ENCODE measurements around the gene PGM1. TPM values are rescaled to one million over a fixed set of nuclear protein-coding genes. Genes with fewer than 3 reads are reported as not detected.

The PGM1 gene
- total RNA-seq, 1 experiment from 2014 or later: 101 TPM

DNA sequence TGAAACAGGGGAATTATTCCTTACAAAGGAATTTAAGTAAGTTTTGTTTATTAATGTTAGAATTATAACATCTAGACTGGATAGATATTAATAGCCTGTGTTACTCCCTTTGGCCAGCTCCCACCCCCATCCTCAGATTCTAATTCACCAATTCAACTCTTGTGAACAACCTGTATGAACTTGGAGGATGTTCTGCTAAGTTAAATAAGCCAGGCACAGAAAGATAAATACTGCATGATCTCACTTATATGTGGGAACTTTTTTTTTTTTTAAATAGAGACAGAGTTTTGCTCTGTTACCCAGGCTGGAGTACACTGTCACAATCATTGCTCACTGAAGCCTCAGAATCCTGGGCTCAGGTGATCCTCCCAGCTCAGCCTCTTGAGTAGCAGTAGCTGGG lies 37.7 kb upstream of the PGM1 start:
- no peaks in the 10 kb centered on the region for H3F3A ChIP-seq (ENCODE audit: insufficient read depth, low read depth)
- H3K9me3 ChIP-seq (ENCODE audit: insufficient read depth, low read depth): no peaks in the 10 kb centered on the region
- no peak overlapping the region for H3K4me3 ChIP-seq
- CTCF ChIA-PET: no interaction called here
- H3K4me2 ChIP-seq: no peak overlapping the region
- BruUV-seq (replicated peaks): no TSS peak
- no peak for DNase-seq
- POLR2A ChIA-PET (ENCODE audit: unreplicated experiment): no interaction called here
- intact Hi-C loops (cut with micrococcal nuclease; ENCODE audit: unreplicated experiment): no loop called here
- H3K27me3 ChIP-seq (ENCODE audit: insufficient read depth, low read depth): no peaks in the 10 kb centered on the region
- TF ChIP-seq EZH2 (IDR thresholded peaks at IDR 0.05; ENCODE audit: low read depth): no peak
- TF ChIP-seq, protein P1, sequence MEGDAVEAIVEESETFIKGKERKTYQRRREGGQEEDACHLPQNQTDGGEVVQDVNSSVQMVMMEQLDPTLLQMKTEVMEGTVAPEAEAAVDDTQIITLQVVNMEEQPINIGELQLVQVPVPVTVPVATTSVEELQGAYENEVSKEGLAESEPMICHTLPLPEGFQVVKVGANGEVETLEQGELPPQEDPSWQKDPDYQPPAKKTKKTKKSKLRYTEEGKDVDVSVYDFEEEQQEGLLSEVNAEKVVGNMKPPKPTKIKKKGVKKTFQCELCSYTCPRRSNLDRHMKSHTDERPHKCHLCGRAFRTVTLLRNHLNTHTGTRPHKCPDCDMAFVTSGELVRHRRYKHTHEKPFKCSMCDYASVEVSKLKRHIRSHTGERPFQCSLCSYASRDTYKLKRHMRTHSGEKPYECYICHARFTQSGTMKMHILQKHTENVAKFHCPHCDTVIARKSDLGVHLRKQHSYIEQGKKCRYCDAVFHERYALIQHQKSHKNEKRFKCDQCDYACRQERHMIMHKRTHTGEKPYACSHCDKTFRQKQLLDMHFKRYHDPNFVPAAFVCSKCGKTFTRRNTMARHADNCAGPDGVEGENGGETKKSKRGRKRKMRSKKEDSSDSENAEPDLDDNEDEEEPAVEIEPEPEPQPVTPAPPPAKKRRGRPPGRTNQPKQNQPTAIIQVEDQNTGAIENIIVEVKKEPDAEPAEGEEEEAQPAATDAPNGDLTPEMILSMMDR (conservative IDR thresholded peaks at IDR 0.05): no peak
- no peak overlapping the region for H3K27ac ChIP-seq
- no peaks in the 10 kb centered on the region for H3K9me2 ChIP-seq (ENCODE audit: insufficient read depth)
- no peaks in the 10 kb centered on the region for H3K79me2 ChIP-seq (ENCODE audit: low read depth)
- no peaks in the 10 kb centered on the region for H3K36me3 ChIP-seq (ENCODE audit: low read depth)
- no peaks in the 10 kb centered on the region for H4K20me1 ChIP-seq (ENCODE audit: insufficient read depth)
- H2AFZ ChIP-seq: no peak overlapping the region
- H3K4me1 ChIP-seq (replicated peaks; ENCODE audit: insufficient read depth): no peaks in the 10 kb centered on the region

DNA sequence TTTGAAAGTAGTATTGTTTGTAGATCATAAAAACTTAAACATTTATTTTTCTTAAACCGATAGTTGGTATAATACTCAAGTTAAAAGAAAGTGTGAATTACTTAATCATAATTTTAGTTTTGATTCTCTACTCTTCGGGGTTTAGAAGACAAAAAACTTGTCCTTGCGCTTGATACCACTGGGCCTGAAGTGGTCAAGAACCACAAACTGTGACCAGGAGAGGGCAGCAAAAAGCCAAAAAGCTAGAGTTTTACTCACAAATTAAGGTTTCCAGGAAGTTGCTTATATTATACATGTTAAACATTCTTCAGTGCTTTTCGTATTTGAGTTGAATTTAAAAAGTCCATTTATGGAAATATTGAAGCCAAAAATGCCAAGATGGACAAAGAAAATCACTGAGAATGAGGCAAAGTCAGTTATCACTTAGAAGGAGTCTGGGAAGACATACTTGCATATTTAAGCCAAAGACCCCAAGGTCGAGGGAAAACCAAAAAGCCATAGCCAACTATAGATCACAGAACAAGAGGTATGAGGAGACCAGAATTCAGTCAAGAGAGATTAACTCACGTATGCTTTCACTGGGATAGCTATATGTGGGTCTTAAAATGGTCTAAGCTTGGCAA lies 35.7 kb upstream of the PGM1 start:
- ChIA-PET CTCF (no interaction called here), POLR2A (ENCODE audit: unreplicated experiment) (no interaction called here)
- H3K9me2 ChIP-seq (ENCODE audit: insufficient read depth): no peaks in the 10 kb centered on the region
- H3K27me3 ChIP-seq (ENCODE audit: insufficient read depth, low read depth): no peaks in the 10 kb centered on the region
- H3K79me2 ChIP-seq (ENCODE audit: low read depth): no peaks in the 10 kb centered on the region
- H3K36me3 ChIP-seq (ENCODE audit: low read depth): no peaks in the 10 kb centered on the region
- H3K4me2 ChIP-seq: no peak overlapping the region
- intact Hi-C loops (cut with micrococcal nuclease; ENCODE audit: unreplicated experiment): loop anchor here (1.0 kb wide), 1 partner anchor 689 kb away; no protein-coding TSS in a partner anchor
- H2AFZ ChIP-seq: no peak overlapping the region
- peak in 1 of 2 experiments; percentile 43 for DNase-seq
- no TSS peak for BruUV-seq (replicated peaks)
- TF ChIP-seq, protein P1 (conservative IDR thresholded peaks at IDR 0.05): peak; percentile 72
- TF ChIP-seq EZH2 (IDR thresholded peaks at IDR 0.05; ENCODE audit: low read depth): no peak
- H3F3A ChIP-seq (ENCODE audit: insufficient read depth, low read depth): no peaks in the 10 kb centered on the region
- no peaks in the 10 kb centered on the region for H3K4me1 ChIP-seq (replicated peaks; ENCODE audit: insufficient read depth)
- no peaks in the 10 kb centered on the region for H4K20me1 ChIP-seq (ENCODE audit: insufficient read depth)
- no peak overlapping the region for H3K27ac ChIP-seq
- H3K9me3 ChIP-seq (ENCODE audit: insufficient read depth, low read depth): no peaks in the 10 kb centered on the region
- H3K4me3 ChIP-seq: no peak overlapping the region

DNA sequence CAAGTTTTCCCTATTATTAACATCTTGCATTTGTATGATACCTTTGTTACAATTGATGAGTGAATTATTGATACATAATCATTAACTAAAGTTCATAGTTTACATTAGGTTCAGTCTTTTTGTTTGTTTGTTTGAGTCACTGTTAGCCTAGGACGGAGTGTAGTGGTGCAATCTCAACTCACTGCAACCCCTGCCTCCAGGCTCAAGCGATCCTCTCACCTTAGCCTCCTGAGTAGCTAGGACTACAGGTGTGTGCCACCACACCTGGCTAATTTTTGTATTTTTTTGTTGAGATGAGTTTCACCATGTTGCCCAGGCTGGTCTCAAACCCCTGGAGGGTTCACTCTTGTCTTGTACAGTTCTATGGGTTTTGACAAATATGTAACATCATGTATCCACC lies 33.9 kb upstream of the PGM1 start:
- no peak for DNase-seq
- H4K20me1 ChIP-seq (ENCODE audit: insufficient read depth): no peaks in the 10 kb centered on the region
- no peaks in the 10 kb centered on the region for H3F3A ChIP-seq (ENCODE audit: insufficient read depth, low read depth)
- H3K4me2 ChIP-seq: no peak overlapping the region
- no peaks in the 10 kb centered on the region for H3K9me3 ChIP-seq (ENCODE audit: insufficient read depth, low read depth)
- no peak overlapping the region for H3K27ac ChIP-seq
- BruUV-seq (replicated peaks): no TSS peak
- ChIA-PET POLR2A (ENCODE audit: unreplicated experiment) (no interaction called here), CTCF (interaction anchor here (0.7 kb wide), 1 partner anchor 66 kb away, joined by 6 read pairs; no protein-coding TSS in a partner anchor)
- no peaks in the 10 kb centered on the region for H3K79me2 ChIP-seq (ENCODE audit: low read depth)
- intact Hi-C loops (cut with micrococcal nuclease; ENCODE audit: unreplicated experiment): no loop called here
- H3K9me2 ChIP-seq (ENCODE audit: insufficient read depth): no peaks in the 10 kb centered on the region
- H3K4me1 ChIP-seq (replicated peaks; ENCODE audit: insufficient read depth): no peaks in the 10 kb centered on the region
- H2AFZ ChIP-seq: no peak overlapping the region
- no peak overlapping the region for H3K4me3 ChIP-seq
- no peaks in the 10 kb centered on the region for H3K27me3 ChIP-seq (ENCODE audit: insufficient read depth, low read depth)
- TF ChIP-seq, protein P1 (conservative IDR thresholded peaks at IDR 0.05): no peak
- no peak for TF ChIP-seq EZH2 (IDR thresholded peaks at IDR 0.05; ENCODE audit: low read depth)
- no peaks in the 10 kb centered on the region for H3K36me3 ChIP-seq (ENCODE audit: low read depth)
